DMS79 treated with DMSO at 0.1 percent for 48 hours (cell line): ENCODE data around the gene DGKE.
A peak's percentile ranks its signal among the peaks of the same experiment; 100 is the strongest.

Experiments
- DNase-seq: peaks from one replicate; lab custom pipeline; 2025; lab: John Stamatoyannopoulos, UW

Gene DGKE

DNA sequence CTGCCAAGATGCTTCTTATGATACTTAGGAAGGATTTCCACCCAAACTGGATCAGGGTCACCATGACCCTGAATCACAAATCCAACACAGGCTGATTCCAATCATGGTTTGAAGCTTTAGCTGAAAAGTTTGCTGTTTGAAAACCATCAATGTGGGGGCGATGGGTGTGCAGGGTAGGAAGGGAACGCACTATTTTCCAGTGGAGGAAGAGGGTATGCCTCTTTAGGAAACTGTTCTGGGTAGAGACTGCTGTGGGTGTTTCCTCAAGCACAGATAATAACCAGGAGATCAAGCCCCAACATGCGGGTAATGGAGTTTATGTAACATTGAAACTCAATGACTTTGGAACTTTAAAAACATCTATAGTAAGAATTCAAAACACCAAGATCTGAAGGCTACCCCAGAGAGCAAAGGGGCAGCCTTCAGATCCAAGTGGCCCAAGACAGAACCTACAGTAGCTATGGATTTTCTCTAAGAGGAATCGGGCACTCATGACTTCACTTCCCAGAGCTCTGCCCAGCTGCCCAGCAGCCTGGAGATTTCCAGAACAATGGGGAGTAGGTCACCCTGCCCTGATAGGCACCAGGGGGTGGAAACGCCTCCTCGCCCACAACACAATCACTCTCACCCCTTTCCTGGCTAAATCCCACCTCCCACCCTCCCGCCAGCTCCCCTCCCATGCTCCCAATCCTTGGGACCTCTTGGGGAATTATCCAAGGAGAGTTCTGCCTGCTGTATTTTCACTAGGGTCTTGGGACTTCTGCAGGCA is 57.1 kb downstream of the DGKE start:
- no peak for DNase-seq

DNA sequence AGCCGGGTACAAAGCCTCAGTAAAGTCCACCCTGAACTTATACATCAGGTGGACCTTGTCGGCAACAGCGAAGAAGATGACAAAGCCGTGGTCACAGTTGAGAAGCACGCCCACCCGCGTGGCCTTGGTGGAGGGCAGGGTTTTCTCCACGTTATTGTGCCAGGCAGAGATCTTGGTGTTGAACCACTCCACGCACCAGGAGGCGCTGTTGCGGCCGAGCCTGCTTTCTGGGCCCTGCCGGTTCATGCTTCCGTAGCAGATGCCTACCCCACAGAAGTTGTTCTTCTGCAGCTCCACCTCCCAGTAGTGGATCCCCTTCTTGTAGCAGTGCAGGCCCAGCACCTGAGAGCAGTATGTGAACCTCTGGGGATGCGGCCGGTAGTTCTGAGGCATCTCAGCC is 57.8 kb downstream of the DGKE start:
- no peak for DNase-seq

DNA sequence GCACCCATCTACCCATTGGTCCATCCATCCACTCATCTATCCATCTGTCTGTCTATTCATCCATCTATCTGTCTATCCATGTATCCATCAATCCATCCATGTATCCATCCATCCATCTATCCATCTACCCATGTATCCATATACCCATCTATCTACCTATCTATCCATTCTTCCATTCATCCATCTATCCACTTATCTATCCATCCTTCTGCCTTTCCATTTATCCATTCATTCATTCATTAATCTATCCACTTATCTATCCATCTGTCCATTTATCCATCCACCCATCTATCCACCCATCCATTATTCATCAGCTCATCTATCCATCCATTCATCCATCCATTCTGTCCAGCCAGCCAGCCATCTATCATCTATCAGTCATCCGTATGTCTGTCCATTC is 58.4 kb downstream of the DGKE start:
- DNase-seq: no peak

DNA sequence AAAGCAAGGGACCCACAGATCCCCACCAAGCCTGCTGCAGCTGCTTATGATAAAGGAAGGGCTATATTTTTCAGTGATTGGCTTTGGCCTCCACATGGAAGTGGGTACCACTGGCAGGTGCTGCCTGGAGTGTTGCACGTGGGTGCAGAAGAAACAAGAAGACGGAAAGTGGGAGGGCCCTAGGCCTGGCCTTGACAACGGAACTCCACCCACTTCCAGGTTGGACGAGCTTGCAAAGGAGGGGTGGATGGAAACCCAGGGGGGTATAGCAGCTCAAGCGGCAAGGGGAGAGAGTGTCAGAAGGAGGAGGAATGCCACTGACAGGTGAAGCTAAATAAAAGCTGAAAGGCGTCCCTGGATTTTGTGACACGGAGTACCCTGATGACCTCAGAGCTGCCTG is 59.6 kb downstream of the DGKE start:
- no peak for DNase-seq

DNA sequence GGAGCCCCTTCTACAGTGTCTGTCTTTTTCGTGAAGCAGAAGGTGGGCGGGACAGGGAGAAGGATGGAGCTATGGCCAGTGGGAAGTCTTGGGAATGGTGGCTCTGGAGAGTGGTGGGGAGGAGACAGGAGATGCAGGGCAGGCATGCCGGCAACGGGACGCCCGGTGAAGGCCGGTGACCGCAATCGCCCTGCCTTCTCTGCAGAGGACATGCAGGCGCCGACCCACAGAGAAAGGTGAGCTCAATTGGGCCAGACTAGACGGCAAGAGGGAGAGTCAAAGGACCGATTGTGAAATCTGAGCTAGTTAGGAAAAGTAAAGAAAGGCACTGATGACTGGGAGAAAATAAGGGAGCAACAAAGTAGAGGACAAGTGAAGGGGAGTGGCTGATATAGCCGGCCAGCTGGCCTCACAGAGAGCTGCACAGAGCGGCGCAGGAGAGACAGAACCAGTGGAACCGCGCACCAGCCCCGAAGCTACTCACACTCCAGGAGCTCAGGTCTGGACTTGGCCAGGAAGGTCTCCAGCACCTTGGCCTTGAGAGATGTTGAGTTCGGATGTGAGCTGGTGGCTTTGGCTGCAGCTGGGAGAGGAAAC is 61.0 kb downstream of the DGKE start:
- DNase-seq: no peak

DNA sequence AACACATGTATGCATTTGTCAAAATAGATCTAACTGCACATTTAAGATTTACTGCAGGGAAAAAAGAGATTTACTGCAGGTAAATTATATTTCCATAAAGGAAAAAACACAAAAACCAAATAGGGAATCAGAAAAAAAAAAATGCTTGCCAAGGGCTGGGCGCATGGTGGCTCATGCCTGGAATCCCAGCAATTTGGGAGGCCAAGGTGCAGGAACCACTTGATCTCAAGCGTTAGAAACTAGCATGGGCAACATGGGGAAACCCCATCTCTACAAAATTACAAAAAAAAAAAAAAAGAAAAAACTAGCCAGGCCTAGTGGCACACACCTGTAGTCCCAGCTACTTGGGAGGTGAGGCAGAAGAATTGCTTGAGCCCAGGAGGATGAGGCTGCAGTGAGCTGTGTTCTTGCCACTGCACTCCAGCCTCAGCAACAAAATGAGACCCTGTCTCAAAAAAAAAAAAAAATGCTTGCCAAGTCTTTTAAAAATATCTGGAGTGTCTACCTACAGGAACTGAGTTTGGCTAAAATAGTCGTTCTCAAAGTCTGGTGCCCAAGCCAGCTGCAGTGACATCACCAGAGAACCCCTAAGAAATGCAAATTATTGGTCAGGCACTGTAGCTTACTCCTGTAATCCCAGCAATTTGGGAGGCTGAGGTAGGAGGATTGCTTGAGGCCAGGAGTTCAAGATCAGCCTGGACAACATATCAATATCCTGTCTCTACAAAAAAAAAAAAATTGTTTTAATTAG is 62.4 kb downstream of the DGKE start:
- no peak for DNase-seq

DNA sequence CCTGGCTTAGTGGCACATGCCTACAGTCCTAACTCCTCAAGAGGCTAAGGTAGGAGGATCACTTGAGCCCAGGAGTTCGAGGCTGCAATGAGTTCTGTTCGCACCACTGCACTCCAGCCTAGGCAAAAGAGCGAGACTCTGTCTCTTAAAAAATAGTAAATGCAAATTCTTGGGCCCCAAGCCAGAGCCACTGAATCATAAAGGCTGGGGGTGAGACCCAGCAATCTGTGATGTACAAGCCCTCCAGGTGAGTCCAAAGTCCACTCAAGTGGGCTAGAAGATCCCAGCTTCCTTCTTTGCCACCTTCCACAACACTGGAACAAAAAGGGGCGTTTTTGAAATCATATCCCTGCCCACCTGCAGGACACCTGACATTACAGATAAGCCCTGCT is 63.0 kb downstream of the DGKE start:
- DNase-seq: no peak

DNA sequence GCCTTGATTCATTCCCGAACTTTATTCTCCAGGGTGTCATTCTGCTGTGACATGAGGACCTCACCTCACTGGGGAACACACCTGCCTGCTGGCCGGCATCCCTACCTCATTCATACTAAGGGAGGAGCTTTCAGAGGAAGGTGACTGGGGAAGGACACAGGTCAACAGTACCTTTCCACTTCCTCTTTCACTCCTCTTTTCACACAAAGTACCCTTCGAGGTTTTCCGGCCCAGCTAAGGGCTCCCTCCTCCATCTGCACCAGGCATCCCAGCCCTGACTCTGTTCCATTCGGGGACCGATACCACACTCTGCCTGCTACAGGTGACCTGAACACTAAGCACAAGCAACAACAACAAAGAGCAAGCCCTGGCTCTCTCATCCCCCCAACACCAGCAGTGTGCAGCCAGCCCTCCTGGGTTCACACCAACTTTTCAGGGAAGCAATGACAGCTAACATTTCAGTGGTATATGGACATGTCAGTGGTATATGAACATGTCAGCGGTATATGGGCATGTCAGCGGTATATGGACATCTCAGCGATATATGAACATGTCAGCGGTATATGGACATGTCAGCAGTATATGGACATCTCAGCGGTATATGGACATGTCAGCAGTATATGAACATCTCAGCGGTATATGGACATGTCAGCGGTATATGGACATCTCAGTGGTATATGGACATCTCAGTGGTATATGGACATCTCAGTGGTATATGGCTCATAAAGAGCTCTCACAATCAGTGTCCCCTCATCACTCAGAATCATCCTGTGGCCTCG is 63.9 kb downstream of the DGKE start:
- no peak for DNase-seq

DNA sequence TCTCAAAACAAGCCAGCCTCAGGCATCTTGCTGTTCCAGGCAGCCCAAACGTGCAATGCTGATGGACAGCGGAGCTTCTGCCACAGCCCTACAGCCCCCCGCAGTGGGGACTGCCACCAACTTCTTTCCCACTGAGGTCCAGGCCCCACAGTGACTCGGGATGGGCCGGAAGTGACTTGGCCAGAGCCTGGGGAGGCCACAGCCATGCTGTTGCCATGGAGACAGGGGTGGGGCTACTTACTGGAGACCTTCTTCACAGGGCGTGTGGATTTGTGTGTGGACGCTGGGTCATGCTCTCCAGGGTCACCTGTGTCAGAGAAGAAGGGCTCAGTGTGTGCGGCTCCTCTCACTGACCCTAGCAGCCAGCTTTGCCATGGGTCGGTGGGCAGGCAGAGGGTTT is 64.9 kb downstream of the DGKE start:
- no peak for DNase-seq

DNA sequence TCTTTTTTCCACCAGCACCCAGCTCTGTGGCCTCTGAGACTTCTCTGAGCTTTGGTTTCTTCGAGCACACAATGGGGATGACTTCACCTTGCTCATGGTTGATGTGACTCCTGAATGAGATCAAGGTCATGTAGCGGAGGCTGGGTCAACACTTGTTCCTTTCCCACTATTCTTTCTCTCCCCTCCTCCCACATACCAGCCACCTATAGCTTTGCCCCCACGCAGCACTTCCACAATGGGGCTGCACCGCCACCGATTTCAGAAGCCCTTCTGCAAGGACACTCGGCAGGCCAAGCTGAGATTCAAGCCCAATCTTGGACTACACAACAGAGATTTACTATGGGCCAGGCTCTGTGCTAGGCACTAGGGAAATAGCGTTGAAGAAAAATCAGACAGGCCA is 65.5 kb downstream of the DGKE start:
- DNase-seq: no peak

DNA sequence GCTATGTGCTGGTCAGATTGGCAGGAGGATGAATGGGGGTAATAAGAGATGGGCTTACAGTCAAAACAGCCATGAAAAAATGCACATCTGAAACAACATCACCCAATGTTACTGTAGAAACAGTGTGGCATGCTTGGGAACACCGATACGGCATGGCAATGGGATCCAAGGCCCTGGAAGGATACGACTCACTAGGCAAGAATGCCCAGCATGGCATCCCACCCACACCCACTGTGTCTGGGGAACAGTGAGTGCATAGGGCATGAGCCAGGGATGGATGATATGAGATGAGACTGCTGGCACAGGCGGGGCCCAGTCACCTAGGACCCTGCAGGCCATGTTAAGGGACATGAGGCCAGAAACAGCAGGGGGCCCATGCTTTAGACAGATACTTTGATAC is 68.4 kb downstream of the DGKE start:
- DNase-seq: no peak

DNA sequence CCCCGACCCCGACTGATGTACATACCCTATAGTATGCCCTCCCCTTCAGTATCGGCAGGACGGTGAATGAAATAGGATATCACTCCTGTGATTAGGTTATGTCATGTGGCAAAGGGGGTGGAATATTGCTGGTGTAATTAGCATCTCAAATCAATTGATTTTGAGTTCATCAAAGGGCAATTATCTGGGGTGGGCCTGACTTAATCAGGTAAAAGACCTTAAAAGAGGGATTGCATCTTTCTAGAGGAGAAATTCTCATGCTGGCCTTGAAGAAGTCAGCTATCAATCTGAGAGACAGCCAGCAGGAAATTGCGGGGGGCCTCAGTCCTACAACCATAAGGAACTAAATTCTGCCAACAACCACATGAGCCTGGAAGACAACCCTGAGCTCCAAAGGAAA is 69.6 kb downstream of the DGKE start:
- DNase-seq: no peak

DNA sequence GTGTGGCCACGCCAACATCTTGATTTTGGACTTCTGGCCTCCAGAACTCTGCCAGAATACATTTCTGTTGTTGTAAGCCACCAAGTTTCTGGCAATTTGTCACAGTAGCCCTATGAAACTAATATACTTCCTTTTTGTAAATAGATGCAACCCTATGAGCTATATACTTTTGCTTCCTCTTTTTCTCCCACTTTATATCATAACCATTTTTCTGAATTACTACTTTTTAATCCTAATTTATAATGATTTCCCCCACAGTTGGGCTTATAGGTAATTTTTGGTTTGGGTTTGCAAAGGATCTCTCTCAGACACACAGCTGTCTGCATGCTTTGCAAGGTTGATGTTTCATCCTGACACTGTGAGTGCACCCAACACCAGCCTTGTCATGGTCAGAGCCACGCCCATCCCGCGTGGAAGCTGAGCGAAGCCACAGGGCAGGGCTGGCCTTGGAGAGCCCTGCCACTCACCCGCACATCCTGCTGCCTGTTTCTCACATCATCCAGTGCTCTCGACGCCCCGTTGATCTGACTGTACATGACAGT is 74.1 kb downstream of the DGKE start:
- DNase-seq: no peak

DNA sequence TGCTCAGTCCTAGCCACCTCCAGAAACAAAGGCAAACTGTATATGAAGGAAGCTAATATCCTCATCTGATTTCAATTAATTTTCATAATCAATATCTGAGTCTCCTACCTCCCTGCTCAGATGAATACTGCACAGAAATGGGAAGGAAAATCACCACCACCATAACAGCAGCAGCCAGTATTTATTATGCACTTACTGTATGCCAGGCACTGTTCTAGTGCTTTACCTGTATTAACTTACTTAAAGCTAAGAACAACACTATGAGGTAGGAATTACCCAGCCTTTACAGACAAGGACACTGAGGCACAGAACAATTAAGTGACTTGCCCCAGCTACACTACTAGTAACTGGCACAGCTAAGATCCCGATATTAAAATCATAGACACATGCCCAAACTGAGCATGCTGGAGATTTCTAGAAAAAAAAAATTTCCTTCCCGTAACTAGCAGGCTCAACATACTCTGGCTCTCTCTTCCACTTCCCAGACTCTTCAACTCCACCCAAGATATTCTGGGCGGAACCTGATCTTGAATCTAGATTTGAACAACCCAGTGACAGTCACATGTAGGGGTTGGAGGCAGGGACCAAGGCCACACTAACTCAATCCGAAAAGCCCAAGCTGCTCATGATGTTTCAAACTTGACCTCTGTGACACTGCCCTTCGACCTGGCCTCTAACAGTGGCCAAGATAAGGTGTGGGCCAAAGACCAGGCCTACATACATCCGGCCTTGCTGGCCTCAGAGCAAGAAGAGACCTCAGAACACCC is 76.0 kb downstream of the DGKE start:
- DNase-seq: no peak

DNA sequence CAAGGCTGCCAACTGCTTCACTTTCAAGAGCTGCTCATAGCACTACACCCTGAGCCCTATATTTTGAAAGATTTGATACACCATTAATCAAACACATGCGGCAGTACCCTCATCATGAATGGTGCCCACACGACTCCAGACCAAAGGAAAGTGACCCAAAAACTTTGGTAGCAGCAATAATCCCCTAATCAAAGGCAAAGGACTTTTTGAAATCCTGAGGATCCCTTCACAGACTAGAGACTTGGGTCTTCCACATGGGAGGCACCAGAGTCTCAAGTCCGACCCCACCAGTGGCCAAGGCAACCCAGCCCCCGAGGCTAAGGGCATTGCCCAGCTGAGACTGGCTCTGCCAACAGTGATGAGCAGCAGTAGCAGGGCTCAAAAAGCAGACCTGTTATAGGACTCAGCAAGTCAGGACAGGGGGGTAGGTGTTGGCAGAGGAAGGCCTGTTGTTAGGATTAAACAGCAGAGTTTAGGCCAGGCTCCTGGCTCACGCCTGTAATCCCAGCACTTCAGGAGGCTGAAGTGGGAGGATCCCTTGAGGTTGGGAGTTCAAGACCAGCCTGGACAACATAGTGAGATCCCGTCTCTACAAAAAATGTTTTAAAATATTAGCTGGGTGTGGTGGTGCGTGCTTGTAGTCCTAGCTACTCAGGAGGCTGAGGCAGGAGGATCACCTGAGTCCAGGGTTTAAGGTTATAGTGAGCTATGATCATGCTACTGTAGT is 76.7 kb downstream of the DGKE start:
- DNase-seq: no peak

DNA sequence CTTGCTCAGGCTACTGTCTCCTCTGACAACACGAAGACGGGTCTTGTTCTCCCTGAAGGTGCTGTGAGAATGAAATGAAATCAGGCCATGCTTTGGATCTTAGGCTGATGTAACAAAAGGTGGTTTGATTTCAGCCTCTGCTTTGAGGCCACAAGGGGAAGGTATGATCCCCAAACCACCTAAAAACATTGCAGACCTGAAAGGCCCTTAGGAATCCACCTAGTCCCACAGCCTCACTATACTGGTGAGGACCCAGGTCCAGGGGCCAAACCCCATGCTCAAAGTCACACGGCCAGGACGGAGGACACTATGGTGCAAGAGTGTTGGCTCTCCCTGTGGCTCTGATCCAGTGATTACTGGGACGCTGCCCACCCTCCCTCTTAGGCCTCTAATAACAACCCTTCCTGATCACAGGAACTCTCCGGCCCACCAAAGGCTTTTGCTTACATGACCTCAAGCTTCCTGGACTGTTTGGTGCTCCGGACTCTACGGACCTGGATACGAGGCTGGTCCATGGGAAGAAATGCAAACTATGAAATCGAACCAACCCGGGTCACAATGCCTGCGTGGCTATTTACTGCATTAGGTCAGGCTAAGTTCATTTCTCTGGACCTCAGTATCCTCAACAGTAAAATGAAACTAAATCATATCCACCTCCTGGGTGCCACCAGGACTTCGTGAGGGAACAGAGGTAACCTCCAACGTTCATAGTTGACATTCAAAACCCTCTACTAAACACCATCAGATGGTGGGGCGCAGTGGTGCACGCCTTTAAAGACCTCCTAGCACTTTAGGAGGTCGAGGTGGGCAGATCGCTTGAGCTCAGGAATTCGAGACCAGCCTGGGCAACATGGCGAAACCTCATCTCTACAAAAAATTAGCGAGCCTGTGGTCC is 78.4 kb downstream of the DGKE start:
- no peak for DNase-seq

DNA sequence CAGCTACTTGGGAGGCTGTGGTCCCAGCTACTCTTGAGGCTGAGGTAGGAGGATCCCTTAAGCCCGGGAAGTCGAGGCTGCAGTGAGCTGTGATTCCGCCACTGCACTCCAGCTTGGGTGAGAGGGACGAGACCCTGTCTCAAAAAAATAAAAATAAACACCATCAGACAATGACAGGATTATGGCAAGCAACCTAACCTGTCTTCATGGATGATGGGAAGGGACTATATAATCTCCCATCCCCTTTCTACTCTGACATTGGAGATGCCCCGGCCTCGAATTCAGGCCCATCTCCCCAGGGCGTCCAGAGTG is 79.0 kb downstream of the DGKE start:
- no peak for DNase-seq

DNA sequence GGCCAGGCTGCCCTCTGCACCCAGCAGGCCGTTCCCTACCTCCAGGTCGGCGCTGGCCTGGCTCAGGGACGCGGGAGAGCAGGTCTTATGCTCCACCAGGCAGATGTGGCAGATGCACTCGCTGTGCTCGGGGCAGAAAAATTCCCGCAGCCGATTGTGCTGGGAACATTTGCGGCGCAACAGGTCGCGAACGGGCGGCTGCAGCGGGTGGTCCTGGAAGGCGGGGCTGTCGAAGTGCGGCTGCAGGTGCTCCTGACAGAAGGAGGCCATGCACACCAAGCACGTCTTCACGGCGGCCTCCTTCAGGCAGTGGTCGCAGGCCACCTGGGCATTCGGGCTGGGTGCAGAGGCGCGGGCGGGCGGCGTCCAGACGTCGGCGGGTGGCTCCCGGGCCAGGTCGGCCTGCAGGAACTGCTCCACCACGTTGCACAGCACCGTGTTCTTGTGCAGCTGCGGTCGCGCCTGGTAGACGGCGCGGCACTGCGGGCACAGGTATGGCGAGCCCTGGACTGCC is 79.5 kb downstream of the DGKE start:
- no peak for DNase-seq

DNA sequence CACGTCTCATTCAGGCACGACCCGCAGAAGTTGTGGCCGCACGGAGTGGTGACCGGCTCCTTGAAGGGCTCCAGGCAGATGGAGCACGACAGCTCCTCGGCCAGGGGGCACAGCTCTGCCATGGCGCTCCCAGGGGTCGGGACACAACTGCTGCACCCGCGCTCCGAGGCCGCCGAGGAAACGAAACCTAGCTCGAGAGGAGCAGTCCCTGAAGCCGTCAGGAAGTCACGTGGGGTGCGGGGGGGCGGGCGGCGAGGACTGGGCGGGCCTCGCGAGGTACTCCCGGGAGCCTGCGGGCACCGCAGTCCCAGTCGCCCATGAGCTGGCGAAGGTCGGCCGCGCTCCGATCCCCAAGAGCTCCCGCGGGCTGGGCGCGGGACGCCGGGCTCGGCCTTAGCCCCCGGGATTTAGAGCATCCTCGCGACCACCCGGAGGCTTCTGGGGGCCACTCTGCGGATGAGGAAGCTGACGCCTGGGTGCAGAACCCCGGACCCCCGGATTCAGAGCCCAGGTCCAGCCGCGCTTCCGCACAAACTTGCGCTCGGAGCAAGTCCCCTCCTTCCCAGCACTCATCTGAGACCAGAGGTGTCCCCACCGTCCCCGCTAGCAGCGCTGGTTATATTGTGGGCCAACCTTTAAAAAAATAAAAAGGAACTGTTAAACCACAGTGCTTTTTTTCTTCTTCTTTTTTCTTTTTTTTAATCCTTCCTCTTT is 80.1 kb downstream of the DGKE start, which contains the start of gene TRIM25:
Gene TRIM25, minus strand, starts transcription at position 183 of the 714 bp plus-strand sequence. Its CDS starts 61 bp downstream, at position 122.
- peak; percentile 42 for DNase-seq
